Osteocyte (in vitro differentiated cells): ENCODE results near the gene PPP1R14B. TPM values are rescaled to one million over a fixed set of nuclear protein-coding genes. Genes with fewer than 3 reads are reported as not detected.

Experiments
- DNase-seq: peaks from one replicate; pipeline ENCODE4 v3.0.0; 2021; ENCODE audit warnings: mixed read lengths; ENCODE audit not compliant: unreplicated experiment; ENCODE audit errors: extremely low spot score
- H3K27ac Mint-ChIP-seq: one replicate; pipeline ENCODE4 v1.8.0; 2021; ENCODE audit warnings: mild to moderate bottlenecking, mixed read lengths; ENCODE audit not compliant: unreplicated experiment
- H3K27me3 Mint-ChIP-seq: one replicate; pipeline ENCODE4 v1.8.0; 2021; ENCODE audit warnings: mixed read lengths; ENCODE audit not compliant: unreplicated experiment
- H3K36me3 Mint-ChIP-seq: one replicate; pipeline ENCODE4 v1.8.0; 2021; ENCODE audit warnings: mixed read lengths; ENCODE audit not compliant: unreplicated experiment
- H3K4me1 Mint-ChIP-seq: one replicate; pipeline ENCODE4 v1.8.0; 2021; ENCODE audit warnings: mixed read lengths; ENCODE audit not compliant: unreplicated experiment
- H3K4me3 Mint-ChIP-seq: one replicate; pipeline ENCODE4 v1.8.0; 2021; ENCODE audit warnings: mild to moderate bottlenecking, moderate library complexity, mixed read lengths; ENCODE audit not compliant: unreplicated experiment
- H3K9me3 Mint-ChIP-seq: one replicate; pipeline ENCODE4 v1.8.0; 2021; ENCODE audit warnings: mixed read lengths; ENCODE audit not compliant: unreplicated experiment
- total RNA-seq: library from RNA; stranded (reverse); gene quantifications from 2 replicates; pipeline ENCODE4 v1.2.1, GENCODE V29; 2021
- TF ChIP-seq, protein P1 (sequence below): fragments of 200-600 bp; sonication (generic); IDR thresholded peaks from 2 replicates; pipeline ENCODE4 v1.5.0; 2021; ENCODE audit warnings: antibody characterized with exemption, mild to moderate bottlenecking, moderate library complexity

The PPP1R14B gene
- total RNA-seq, 1 donor from 2014 or later, result 270 TPM

DNA sequence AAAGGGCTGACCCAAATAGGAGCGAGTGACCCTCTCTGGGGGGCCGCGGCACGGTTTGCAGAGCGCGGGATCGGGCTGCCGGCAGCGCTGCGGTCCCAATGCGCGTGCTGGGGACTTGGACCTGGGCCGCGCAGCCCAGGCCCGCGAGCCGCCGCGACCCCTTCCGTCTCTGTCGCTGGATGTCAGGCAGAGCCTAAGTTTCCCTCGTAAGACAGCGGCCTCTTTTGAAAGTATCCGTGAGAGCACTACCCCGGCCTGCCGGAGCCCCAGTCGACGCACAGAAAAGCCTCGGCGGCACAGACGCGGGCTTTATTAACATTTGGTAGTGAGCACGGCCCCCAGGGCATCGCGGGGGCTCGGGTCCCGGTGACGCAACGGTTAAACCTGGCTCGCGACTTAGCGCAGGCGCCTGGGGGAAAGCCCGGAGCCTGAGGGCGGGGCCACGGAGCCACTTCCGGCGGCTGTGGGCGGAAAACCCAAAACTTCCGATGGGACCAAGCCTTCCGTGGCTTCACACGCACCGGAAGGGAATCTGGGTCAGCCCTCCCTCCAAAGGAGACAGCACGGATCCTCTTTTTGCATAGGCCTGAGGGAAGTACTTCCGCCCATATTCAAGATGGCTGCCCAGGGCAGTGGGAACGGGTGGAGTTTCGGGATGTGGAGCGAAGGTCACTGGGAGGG is 22.9 kb upstream of the PPP1R14B start:
- peak overlapping the region; percentile 96 for H3K4me3 Mint-ChIP-seq
- DNase-seq, result peak; percentile 99
- no peaks in the 10 kb centered on the region for H3K36me3 Mint-ChIP-seq
- no peaks in the 10 kb centered on the region for H3K27me3 Mint-ChIP-seq
- TF ChIP-seq, protein P1, sequence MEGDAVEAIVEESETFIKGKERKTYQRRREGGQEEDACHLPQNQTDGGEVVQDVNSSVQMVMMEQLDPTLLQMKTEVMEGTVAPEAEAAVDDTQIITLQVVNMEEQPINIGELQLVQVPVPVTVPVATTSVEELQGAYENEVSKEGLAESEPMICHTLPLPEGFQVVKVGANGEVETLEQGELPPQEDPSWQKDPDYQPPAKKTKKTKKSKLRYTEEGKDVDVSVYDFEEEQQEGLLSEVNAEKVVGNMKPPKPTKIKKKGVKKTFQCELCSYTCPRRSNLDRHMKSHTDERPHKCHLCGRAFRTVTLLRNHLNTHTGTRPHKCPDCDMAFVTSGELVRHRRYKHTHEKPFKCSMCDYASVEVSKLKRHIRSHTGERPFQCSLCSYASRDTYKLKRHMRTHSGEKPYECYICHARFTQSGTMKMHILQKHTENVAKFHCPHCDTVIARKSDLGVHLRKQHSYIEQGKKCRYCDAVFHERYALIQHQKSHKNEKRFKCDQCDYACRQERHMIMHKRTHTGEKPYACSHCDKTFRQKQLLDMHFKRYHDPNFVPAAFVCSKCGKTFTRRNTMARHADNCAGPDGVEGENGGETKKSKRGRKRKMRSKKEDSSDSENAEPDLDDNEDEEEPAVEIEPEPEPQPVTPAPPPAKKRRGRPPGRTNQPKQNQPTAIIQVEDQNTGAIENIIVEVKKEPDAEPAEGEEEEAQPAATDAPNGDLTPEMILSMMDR, result peak; percentile 36
- no peaks in the 10 kb centered on the region for H3K9me3 Mint-ChIP-seq
- H3K27ac Mint-ChIP-seq, result peak overlapping the region; percentile 99
- H3K4me1 Mint-ChIP-seq, result peaks cover 22% of the 10 kb centered on the region

DNA sequence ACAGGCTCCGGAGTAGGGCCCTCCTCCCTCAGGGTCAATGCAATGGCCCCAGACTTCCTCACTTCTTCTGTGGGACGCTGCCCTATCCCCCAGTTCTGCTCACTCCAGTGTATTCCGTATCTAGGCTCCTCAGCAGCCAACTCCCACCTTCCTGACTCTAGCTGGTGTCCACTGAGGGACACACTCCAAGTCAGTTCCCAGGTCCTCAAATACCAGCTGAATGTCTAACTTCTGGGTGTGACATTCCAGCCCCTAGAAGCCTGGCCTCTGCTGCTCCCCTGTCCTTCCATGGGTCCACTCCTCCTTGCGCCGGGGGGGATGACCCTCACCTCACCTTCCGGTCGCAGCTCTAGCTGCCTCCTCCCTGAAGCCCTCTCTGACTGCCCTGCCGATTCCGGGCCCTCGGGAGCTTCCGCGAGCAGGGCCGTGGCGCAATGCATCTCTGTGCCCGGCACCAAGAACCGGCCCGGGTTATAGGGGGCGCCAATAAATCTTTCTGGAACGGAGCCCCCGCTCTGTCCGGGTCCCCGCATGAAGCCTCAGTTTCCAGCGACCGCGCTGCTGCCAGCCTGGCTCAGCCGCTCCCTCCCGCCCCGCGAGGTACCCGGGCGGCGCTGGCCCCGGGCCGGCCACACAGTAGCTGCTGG is 22.3 kb upstream of the PPP1R14B start:
- no peaks in the 10 kb centered on the region for H3K9me3 Mint-ChIP-seq
- no peak for DNase-seq
- peaks cover 22% of the 10 kb centered on the region for H3K4me1 Mint-ChIP-seq
- peak overlapping the region; percentile 99 for H3K27ac Mint-ChIP-seq
- H3K4me3 Mint-ChIP-seq, result peak overlapping the region; percentile 96
- H3K36me3 Mint-ChIP-seq, result no peaks in the 10 kb centered on the region
- TF ChIP-seq, protein P1, result no peak
- H3K27me3 Mint-ChIP-seq, result no peaks in the 10 kb centered on the region

- Mint-ChIP-seq H3K4me1 (peaks cover 23% of the 10 kb centered on the region), H3K27me3 (no peaks in the 10 kb centered on the region), H3K27ac (peak overlapping the region; percentile 99), H3K4me3 (peak overlapping the region; percentile 96), H3K9me3 (no peaks in the 10 kb centered on the region), H3K36me3 (peaks cover under 1% of the 10 kb centered on the region)
- no peak for DNase-seq
- TF ChIP-seq, protein P1, result no peak
These were observed 21.5 kb upstream of the PPP1R14B start for GRCh38 chr11:64268025-64268892.

DNA sequence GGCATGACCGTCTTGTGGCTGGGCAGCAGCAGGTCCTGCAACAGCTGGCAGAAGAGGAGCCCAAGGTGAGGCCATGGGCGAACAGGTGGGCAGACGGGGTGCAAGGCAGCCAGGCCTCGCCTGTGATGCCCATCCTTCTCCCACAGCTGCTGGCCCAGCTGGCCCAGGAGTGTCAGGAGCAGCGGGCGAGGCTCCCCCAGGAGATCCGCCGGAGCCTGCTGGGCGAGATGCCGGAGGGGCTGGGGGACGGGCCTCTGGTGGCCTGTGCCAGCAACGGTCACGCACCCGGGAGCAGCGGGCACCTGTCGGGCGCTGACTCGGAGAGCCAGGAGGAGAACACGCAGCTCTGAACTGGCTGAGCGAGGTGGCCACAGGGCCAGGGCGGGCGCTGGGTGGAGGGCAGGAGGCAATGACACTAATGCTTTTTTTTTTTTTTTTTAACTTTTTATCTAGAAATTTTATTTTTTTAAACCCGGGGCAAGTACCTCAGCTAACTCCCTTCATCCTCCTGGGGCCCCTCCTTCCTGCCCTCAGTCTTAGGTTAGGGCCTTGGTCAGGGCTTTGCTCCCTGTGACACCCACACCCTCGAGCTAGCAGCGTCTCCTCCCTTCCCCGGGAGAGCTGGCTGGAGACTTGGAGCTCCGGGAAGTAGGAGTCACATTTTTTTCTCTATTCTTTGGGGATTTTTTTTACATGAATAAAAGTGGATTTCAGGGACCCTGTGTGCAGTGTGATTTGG is 20.6 kb upstream of the PPP1R14B start:
- Mint-ChIP-seq H3K36me3 (peaks cover 4% of the 10 kb centered on the region), H3K4me1 (peaks cover 26% of the 10 kb centered on the region), H3K9me3 (no peaks in the 10 kb centered on the region), H3K4me3 (no peak overlapping the region), H3K27me3 (no peaks in the 10 kb centered on the region), H3K27ac (peak overlapping the region; percentile 99)
- TF ChIP-seq, protein P1, result no peak
- DNase-seq, result no peak
